SU-DHL-6 (cell line): ENCODE measurements around the gene TMEM175.

ENCODE experiments used
- H2AFZ ChIP-seq: fragments of 200-600 bp; sonication (generic); 2 replicates; pipeline ENCODE4 v1.6.1; 2014; ENCODE audit warnings: low read depth, mild to moderate bottlenecking, moderate library complexity, mixed read lengths, antibody characterized with exemption, low read length; ENCODE audit not compliant: severe bottlenecking
- H3F3A ChIP-seq: fragments of 200-600 bp; shearing (Covaris generic); 2 replicates; pipeline ENCODE4 v1.6.0; 2016; ENCODE audit warnings: antibody characterized with exemption, mild to moderate bottlenecking; ENCODE audit not compliant: insufficient read depth
- H3K27ac ChIP-seq: fragments of 200-600 bp; sonication (generic); 2 replicates; pipeline ENCODE4 v1.5.1; 2016; ENCODE audit warnings: low read depth, mild to moderate bottlenecking, low read length, moderate library complexity, mixed read lengths
- H3K27me3 ChIP-seq: fragments of 200-600 bp; sonication (generic), shearing (Covaris generic); 2 replicates; pipeline ENCODE4 v1.6.0; 2014; ENCODE audit warnings: mild to moderate bottlenecking, low read length
- H3K36me3 ChIP-seq: fragments of 200-600 bp; sonication (generic); 2 replicates; pipeline ENCODE4 v1.6.1; 2014; ENCODE audit warnings: mild to moderate bottlenecking, low read length, mixed read lengths
- H3K4me2 ChIP-seq: fragments of 300-600, 200-600 bp; shearing (Covaris generic), sonication (generic); 2 replicates; pipeline ENCODE4 v1.6.0; 2014; ENCODE audit warnings: low read length, low read depth, mild to moderate bottlenecking; ENCODE audit not compliant: poor library complexity, severe bottlenecking
- H3K4me3 ChIP-seq: fragments of 200-600 bp; sonication (generic); 2 replicates; pipeline ENCODE4 v1.5.1; 2014; ENCODE audit warnings: antibody characterized with exemption, low read length, mild to moderate bottlenecking, mixed read lengths; ENCODE audit not compliant: insufficient read depth, poor library complexity, severe bottlenecking
- H3K79me2 ChIP-seq: fragments of 200-600 bp; sonication (generic); 2 replicates; pipeline ENCODE4 v1.6.1; 2014; ENCODE audit warnings: mild to moderate bottlenecking, low read length, moderate library complexity; ENCODE audit not compliant: insufficient read depth
- H3K9ac ChIP-seq: fragments of 200-600 bp; sonication (generic); 2 replicates; pipeline ENCODE4 v1.7.0; 2014; ENCODE audit warnings: mild to moderate bottlenecking, low read length
- H3K9me2 ChIP-seq: fragments of 200-600 bp; sonication (generic); replicated peaks from 2 replicates; pipeline ENCODE4 v1.6.1; 2014; ENCODE audit warnings: low read length; ENCODE audit not compliant: insufficient read depth
- H3K9me3 ChIP-seq: fragments of 200-600 bp; sonication (generic); 2 replicates; pipeline ENCODE4 v1.6.1; 2014; ENCODE audit warnings: low read length, mixed read lengths; ENCODE audit not compliant: insufficient read depth
- H4K20me1 ChIP-seq: fragments of 200-600 bp; sonication (generic); 2 replicates; pipeline ENCODE4 v1.6.1; 2014; ENCODE audit warnings: low read depth, mild to moderate bottlenecking, antibody characterized with exemption, low read length, moderate library complexity, mixed read lengths
- EZH2phosphoT487 ChIP-seq: fragments of 200-600 bp; sonication (generic), shearing (Covaris generic); conservative IDR thresholded peaks from 2 replicates; pipeline ENCODE4 v1.6.1; 2018; ENCODE audit warnings: mild to moderate bottlenecking, antibody characterized with exemption, low read length, moderate library complexity, mixed read lengths
- TF ChIP-seq, protein P1 (sequence below): fragments of 200-600 bp; sonication (generic); IDR thresholded peaks from one replicate; pipeline ENCODE4 v1.5.1; 2017; ENCODE audit warnings: antibody characterized with exemption, mild to moderate bottlenecking, low read length, moderate library complexity; ENCODE audit not compliant: insufficient read depth, poor library complexity, severe bottlenecking

Gene TMEM175

DNA sequence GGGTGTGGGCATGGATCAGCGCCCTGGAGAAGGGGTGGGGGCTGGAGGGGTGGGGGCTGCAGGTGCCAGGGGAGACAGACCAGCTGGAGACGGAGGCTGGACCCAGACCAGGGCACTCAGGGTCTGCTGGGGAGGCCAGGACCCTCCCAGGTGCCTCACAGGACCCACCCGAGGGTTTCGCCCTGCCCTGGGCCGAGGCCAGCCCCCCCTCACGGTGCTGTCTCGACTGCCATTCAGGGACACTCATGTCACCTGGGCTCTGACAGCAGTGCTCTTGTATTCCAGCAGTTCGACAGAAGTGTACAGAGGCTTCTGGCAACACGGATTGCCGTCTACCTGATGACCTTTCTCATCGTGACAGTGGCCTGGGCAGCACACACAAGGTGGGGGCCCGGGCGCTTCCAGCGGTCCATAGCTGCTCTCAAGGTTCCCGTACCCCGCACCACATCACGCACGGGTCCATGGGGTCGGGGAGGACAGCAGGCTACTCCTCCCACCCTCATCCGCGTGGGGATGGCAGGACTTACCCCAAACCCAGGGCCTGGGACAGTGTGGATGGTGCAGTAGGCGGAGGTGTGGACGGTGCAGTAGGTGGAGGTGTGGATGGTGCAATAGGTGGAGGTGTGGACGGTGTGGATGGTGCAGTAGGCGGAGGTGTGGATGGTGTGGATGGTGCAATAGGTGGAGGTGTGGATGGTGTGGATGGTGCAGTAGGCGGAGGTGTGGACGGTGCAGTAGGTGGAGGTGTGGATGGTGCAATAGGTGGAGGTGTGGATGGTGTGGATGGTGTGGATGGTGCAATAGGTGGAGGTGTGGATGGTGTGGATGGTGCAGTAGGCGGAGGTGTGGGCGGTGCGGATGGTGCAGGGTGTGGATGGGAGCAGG lies 18.1 kb downstream of the TMEM175 start:
- Histone ChIP-seq H3F3A (no peaks in the 10 kb centered on the region), H3K27ac (no peak overlapping the region), H3K9me2 (no peaks in the 10 kb centered on the region), H3K4me2 (no peak overlapping the region), H3K4me3 (no peak overlapping the region), H4K20me1 (no peaks in the 10 kb centered on the region), H3K79me2 (no peaks in the 10 kb centered on the region), H3K9me3 (no peaks in the 10 kb centered on the region), H3K36me3 (no peaks in the 10 kb centered on the region), H3K27me3 (no peaks in the 10 kb centered on the region), H2AFZ (no peak overlapping the region), H3K9ac (no peak overlapping the region)
- TF ChIP-seq EZH2phosphoT487, result no peak
- TF ChIP-seq, protein P1, sequence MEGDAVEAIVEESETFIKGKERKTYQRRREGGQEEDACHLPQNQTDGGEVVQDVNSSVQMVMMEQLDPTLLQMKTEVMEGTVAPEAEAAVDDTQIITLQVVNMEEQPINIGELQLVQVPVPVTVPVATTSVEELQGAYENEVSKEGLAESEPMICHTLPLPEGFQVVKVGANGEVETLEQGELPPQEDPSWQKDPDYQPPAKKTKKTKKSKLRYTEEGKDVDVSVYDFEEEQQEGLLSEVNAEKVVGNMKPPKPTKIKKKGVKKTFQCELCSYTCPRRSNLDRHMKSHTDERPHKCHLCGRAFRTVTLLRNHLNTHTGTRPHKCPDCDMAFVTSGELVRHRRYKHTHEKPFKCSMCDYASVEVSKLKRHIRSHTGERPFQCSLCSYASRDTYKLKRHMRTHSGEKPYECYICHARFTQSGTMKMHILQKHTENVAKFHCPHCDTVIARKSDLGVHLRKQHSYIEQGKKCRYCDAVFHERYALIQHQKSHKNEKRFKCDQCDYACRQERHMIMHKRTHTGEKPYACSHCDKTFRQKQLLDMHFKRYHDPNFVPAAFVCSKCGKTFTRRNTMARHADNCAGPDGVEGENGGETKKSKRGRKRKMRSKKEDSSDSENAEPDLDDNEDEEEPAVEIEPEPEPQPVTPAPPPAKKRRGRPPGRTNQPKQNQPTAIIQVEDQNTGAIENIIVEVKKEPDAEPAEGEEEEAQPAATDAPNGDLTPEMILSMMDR, result no peak

DNA sequence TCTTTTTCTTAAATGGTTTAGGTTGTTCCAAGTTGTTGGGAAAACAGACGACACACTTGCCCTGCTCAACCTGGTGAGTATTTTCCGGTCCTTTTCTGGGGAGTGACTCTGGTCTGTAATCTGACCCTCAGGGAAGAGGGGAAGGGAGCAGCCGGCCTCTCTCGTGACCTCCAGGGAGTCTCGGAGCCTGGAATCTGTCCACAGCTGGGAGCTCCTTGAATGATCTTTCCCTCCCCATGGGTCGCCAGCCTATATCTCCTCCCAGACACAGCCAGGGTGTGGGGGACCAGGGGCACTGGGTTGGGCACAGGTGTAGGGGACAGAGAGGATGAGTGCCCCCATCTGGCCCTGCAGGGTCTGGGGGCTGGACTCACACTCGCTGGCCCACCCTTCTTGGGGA lies 18.9 kb downstream of the TMEM175 start:
- Histone ChIP-seq H3F3A (no peaks in the 10 kb centered on the region), H3K27ac (no peak overlapping the region), H3K79me2 (no peaks in the 10 kb centered on the region), H2AFZ (no peak overlapping the region), H4K20me1 (no peaks in the 10 kb centered on the region), H3K4me2 (no peak overlapping the region), H3K9ac (no peak overlapping the region), H3K36me3 (no peaks in the 10 kb centered on the region), H3K4me3 (no peak overlapping the region), H3K9me3 (no peaks in the 10 kb centered on the region), H3K27me3 (no peaks in the 10 kb centered on the region), H3K9me2 (no peaks in the 10 kb centered on the region)
- no peak for TF ChIP-seq EZH2phosphoT487
- TF ChIP-seq, protein P1, result no peak

DNA sequence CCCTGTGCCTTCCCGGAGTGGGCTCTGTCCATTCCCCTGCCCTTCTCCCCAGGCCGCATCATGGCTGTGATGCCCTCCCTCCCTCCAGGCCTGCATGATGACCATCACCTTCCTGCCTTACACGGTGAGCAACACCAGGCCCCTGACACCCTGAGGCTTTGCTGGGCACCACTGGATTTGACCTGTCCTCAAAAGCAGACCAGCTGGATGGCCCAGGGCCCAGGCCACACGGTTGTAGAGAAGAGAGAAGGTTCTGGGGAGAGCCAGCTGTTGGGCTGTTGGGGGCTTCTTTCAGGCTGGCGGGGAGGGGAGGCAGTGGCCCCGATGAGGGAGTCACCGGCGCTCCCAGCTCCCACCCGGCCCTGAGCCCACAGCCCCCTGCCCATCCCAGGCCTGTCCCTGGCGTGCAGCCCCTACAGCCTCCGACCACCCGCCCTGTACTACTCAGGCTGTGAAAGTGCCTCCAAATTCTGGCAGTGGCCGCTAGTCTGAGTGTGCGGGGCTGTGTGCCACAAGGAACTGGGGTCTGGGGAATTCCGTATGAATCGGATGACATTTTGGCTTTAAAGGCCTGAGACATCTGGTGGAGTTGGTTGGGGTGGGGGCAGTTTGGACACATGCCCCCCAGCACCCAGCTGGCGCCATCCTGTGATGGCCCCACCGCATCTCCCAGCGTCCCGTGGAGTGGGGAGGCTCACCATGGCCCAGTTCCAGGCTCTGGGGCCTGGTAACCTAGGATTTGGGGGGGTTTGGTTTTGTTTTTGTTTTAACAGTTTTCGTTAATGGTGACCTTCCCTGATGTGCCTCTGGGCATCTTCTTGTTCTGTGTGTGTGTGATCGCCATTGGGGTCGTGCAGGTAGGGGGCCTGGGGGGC lies 19.6 kb downstream of the TMEM175 start:
- Histone ChIP-seq H3K4me2 (no peak overlapping the region), H2AFZ (no peak overlapping the region), H3K9me3 (no peaks in the 10 kb centered on the region), H3K9ac (no peak overlapping the region), H3K79me2 (no peaks in the 10 kb centered on the region), H3K9me2 (no peaks in the 10 kb centered on the region), H4K20me1 (no peaks in the 10 kb centered on the region), H3K4me3 (no peak overlapping the region), H3F3A (no peaks in the 10 kb centered on the region), H3K27ac (no peak overlapping the region), H3K36me3 (no peaks in the 10 kb centered on the region), H3K27me3 (no peaks in the 10 kb centered on the region)
- TF ChIP-seq, protein P1, result no peak
- no peak for TF ChIP-seq EZH2phosphoT487
